Prostate gland (tissue), 2 donors: ENCODE data around the gene HK1. TPM values are rescaled to one million over a fixed set of nuclear protein-coding genes. Genes with fewer than 3 reads are reported as not detected.

Experiments used
- DNase-seq: peaks from one replicate; pipeline ENCODE4 v3.0.0-alpha.2; 2019; ENCODE audit warnings: low spot score
- H3K27ac ChIP-seq, 2 donors: fragments of 200-600 bp; sonication (generic); 2 replicates each; pipeline ENCODE4 v1.5.1; 2017 to 2019
- H3K27me3 ChIP-seq: fragments of 200-600 bp; sonication (generic); replicated peaks from 2 replicates; pipeline ENCODE4 v1.5.1; 2019; ENCODE audit not compliant: insufficient read depth
- H3K36me3 ChIP-seq, 2 donors: fragments of 200-600 bp; sonication (generic); 1 replicate in 1 of 2; 2 replicates in 1 of 2; pipeline versions ENCODE4 v1.5.1 to v1.8.1; 2017 to 2019
- H3K4me1 ChIP-seq: fragments of 200-600 bp; sonication (generic); replicated peaks from 2 replicates; pipeline ENCODE4 v1.5.1; 2019
- H3K4me3 ChIP-seq, 2 donors: fragments of 200-600 bp; sonication (generic); 2 replicates each; pipeline ENCODE4 v1.5.1; 2017 to 2019
- H3K9me3 ChIP-seq: fragments of 200-600 bp; sonication (generic); 2 replicates; pipeline ENCODE4 v1.5.1; 2017
- POLR2A ChIP-seq: fragments of 450-650 bp; IDR thresholded peaks from one replicate; pipeline ENCODE4 v1.6.1; 2016; ENCODE audit warnings: antibody characterized with exemption, mild to moderate bottlenecking
- POLR2AphosphoS5 ChIP-seq: sonication (generic); formaldehyde crosslinking; IDR thresholded peaks from one replicate; pipeline ENCODE4 v1.6.1; 2017; ENCODE audit warnings: antibody characterized with exemption
- WGBS: methylation state at CpG from one replicate; pipeline ENCODE4 v1.1.5; 2018; 5-methylcytosine and 5-hydroxymethylcytosine counted together
- intact Hi-C: fragments of 100-400 bp; cut with DNase I; formaldehyde crosslinking; loops from one replicate; pipeline ENCODE4 v1.14.2; 2022
- total RNA-seq, 2 donors: library from RNA; depleted of rRNA; stranded (reverse); fragments of >200 nt; gene quantifications; one replicate each; pipeline ENCODE4 v1.1.0, GENCODE V29; 2016
- TF ChIP-seq, protein P1 (sequence below), 4 experiments: fragments of 200-600 bp in 2 of 4; fragments of 450-650 bp in 2 of 4; sonication (generic) in 2 of 4; IDR thresholded peaks; 1 replicate in 3 of 4; 2 replicates in 1 of 4; pipeline ENCODE4 v1.5.1; 2016 to 2019; ENCODE audit warnings: antibody characterized with exemption in 4 of 4, mild to moderate bottlenecking in 2 of 4, moderate library complexity in 2 of 4

The HK1 gene
- total RNA-seq, 2 donors from 2014 or later: 67.8 to 134 TPM

DNA sequence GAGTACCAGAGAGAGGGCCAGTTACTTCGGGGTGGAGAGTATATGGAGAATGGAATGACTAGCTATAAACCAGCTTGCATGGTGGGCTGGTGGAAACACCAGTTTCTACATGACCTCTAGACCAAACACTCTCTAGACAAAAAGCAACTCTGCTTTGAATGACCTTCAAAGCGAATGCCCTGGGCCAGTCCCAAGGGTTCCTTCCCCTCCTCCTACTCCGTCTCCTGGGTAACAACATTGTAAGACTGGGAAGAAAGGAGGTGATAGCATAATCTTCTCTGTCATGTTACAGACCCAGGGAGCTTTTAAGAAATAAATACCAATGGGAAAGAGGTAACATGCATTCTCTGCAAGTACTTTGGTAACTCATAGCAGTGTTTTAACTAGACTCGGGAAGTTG, 7.4 kb downstream of the HK1 start:
- Histone ChIP-seq H3K9me3 (no peaks in the 10 kb centered on the region), H3K27ac (no peak overlapping the region), H3K36me3 (no peaks in the 10 kb centered on the region), H3K4me1 (no peaks in the 10 kb centered on the region), H3K27me3 (no peaks in the 10 kb centered on the region), H3K4me3 (no peak overlapping the region)
- TF ChIP-seq POLR2AphosphoS5 (no peak), POLR2A (no peak)
- TF ChIP-seq, protein P1, sequence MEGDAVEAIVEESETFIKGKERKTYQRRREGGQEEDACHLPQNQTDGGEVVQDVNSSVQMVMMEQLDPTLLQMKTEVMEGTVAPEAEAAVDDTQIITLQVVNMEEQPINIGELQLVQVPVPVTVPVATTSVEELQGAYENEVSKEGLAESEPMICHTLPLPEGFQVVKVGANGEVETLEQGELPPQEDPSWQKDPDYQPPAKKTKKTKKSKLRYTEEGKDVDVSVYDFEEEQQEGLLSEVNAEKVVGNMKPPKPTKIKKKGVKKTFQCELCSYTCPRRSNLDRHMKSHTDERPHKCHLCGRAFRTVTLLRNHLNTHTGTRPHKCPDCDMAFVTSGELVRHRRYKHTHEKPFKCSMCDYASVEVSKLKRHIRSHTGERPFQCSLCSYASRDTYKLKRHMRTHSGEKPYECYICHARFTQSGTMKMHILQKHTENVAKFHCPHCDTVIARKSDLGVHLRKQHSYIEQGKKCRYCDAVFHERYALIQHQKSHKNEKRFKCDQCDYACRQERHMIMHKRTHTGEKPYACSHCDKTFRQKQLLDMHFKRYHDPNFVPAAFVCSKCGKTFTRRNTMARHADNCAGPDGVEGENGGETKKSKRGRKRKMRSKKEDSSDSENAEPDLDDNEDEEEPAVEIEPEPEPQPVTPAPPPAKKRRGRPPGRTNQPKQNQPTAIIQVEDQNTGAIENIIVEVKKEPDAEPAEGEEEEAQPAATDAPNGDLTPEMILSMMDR (IDR thresholded peaks at IDR 0.05): no peak
- DNase-seq: no peak
- WGBS: 61% methylated on average over 4 of the region's 4 CpGs
- intact Hi-C loops: no loop called here

DNA sequence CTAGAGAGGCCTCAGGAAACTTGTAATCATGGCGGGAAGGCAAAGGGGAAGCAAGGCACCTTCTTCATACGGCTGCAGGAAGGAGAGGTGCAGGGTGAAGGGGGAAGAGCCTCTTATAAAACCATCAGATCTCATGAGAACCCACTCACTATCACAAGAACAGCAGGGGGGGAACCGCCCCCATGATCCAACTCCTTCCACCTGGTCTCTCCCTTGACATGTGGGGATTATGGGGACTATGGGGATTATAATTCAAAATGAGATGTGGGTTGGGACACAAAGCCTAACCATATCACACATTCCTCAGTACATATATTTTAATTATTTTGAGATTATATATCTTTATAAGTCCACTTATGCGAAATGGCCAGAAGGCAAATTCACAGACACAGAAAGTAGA, 8.9 kb downstream of the HK1 start:
- TF ChIP-seq, protein P1 (IDR thresholded peaks at IDR 0.05): no peak
- TF ChIP-seq POLR2AphosphoS5 (no peak), POLR2A (no peak)
- H3K36me3 ChIP-seq: no peaks in the 10 kb centered on the region
- no peaks in the 10 kb centered on the region for H3K27me3 ChIP-seq
- no peak overlapping the region for H3K27ac ChIP-seq
- DNase-seq: no peak
- no peaks in the 10 kb centered on the region for H3K9me3 ChIP-seq
- WGBS: 87% methylated on average over 4 of the region's 4 CpGs
- H3K4me3 ChIP-seq: no peak overlapping the region
- intact Hi-C loops: no loop called here
- no peaks in the 10 kb centered on the region for H3K4me1 ChIP-seq

DNA sequence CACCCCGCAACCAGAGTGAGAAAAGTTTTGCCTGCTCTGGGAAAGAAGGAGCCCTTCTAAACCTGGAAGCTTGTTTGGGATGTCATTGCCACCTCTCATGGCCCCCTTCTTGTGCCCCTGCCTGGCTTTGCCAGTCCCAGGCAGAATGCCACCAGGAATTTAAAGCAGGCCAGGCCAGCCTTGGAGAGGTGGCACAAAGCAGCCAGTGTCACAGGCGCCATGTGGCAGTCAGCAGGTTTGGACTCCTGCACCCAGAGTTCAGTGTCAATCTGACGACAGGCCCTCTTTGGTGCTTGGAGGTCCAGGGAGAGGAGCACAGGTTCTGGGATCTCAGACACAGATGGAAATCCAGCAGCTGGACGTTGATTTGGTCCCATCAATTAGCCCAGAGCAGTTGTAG, 12.7 kb downstream of the HK1 start:
- Histone ChIP-seq H3K4me1 (no peaks in the 10 kb centered on the region), H3K9me3 (no peaks in the 10 kb centered on the region), H3K4me3 (no peak overlapping the region), H3K36me3 (no peaks in the 10 kb centered on the region), H3K27me3 (no peaks in the 10 kb centered on the region), H3K27ac (no peak overlapping the region)
- DNase-seq: no peak
- TF ChIP-seq POLR2AphosphoS5 (no peak), POLR2A (no peak)
- TF ChIP-seq, protein P1 (IDR thresholded peaks at IDR 0.05): no peak
- WGBS: 98% methylated on average over 4 of the region's 4 CpGs
- intact Hi-C loops: no loop called here

DNA sequence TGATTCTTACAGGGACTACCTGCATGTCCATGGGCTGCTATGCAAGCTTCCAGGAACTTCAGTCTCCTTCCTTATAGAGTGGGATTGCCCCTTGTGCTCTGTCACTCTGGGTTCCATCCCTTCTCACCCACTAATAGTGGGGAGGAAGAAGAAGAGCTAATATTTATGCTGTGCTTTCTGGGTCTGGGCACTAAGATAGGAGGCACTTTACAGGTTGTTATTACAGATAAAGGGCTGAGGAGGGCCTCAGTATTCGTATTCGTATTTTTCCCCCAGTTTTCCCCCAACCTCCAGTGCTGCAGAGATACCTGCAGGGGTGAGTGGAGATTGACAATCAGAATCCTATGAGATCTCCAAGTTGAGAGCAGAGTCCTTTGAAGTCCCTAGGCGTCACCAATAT, 14.2 kb downstream of the HK1 start:
- 57% methylated on average over 3 of the region's 3 CpGs for WGBS

DNA sequence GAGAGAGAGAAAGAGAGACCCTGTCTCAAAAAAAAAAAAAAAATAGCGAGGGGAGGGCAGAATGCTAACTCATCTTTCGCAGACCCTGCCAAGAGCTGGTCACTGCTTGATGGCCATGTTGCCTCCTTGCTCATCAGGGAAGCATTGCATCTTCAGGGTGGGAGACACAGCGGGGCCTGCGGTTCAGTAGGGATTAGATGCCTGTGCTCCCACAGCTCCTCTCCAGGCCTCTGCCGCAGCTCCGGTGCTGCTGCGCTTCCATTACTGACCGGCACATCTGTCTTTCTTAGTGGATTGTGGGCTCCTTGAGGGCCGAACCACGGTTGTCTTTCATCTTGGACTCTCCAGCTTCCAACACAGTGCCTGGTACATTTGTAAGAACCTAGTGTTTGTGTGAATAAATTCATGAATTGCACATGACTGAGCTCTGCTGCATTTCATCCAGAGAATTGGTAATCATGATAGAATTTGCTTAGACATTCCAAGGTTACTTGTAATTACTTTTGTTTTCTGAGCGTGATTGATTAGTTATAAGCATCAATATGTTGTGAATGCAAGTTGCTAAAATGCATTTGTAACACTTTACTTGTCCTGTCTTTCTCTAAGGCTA, 16.8 kb downstream of the HK1 start:
- no peak overlapping the region for H3K4me3 ChIP-seq

More for the DNA sequence above, 14.2 kb downstream of the HK1 start:
- H3K36me3 ChIP-seq: no peaks in the 10 kb centered on the region
- H3K4me3 ChIP-seq: no peak overlapping the region
- TF ChIP-seq POLR2AphosphoS5: no peak
- TF ChIP-seq POLR2A: no peak
- TF ChIP-seq, protein P1 (IDR thresholded peaks at IDR 0.05): no peak
- no peaks in the 10 kb centered on the region for H3K27me3 ChIP-seq
- no peaks in the 10 kb centered on the region for H3K4me1 ChIP-seq
- intact Hi-C loops: no loop called here
- DNase-seq: no peak
- H3K27ac ChIP-seq: no peak overlapping the region
- no peaks in the 10 kb centered on the region for H3K9me3 ChIP-seq

More for the DNA sequence above, 16.8 kb downstream of the HK1 start:
- no peak for TF ChIP-seq POLR2AphosphoS5
- TF ChIP-seq, protein P1 (IDR thresholded peaks at IDR 0.05): no peak
- TF ChIP-seq POLR2A: no peak
- no peak for DNase-seq
- no peaks in the 10 kb centered on the region for H3K4me1 ChIP-seq
- intact Hi-C loops: no loop called here
- H3K9me3 ChIP-seq: no peaks in the 10 kb centered on the region
- H3K36me3 ChIP-seq: no peaks in the 10 kb centered on the region
- H3K27ac ChIP-seq: no peak overlapping the region
- 86% methylated on average over 11 of the region's 11 CpGs for WGBS
- H3K27me3 ChIP-seq: no peaks in the 10 kb centered on the region
